Peyer's patch (tissue), 4 donors: ENCODE measurements around the gene ACP4. TPM values are rescaled to one million over a fixed set of nuclear protein-coding genes. Genes with fewer than 3 reads are reported as not detected.
"Not testable (repeated sequence)": the region's sequence is repeated elsewhere in the genome, so short reads cannot be mapped to it uniquely, and the experiment has no call there.

Source experiments
- DNase-seq, 3 donors: peaks; one replicate each; pipeline ENCODE4 v3.0.0-alpha.2; 2017 to 2019
- H3K27ac ChIP-seq, 4 donors: fragments of 200-600 bp; sonication (generic); one replicate each; pipeline ENCODE4 v1.5.1; 2016 to 2019
- H3K27me3 ChIP-seq, 2 donors: fragments of 200-600 bp; sonication (generic); one replicate each; pipeline ENCODE4 v1.5.1; 2019
- H3K36me3 ChIP-seq, 3 donors: fragments of 200-600 bp; sonication (generic); one replicate each; pipeline ENCODE4 v1.5.1; 2016 to 2019
- H3K4me1 ChIP-seq, 4 donors: fragments of 200-600 bp; sonication (generic); one replicate each; pipeline ENCODE4 v1.5.1; 2016 to 2019
- H3K4me3 ChIP-seq, 4 donors: fragments of 200-600 bp; sonication (generic); 1 replicate in 3 of 4; 2 replicates in 1 of 4; pipeline ENCODE4 v1.5.1; 2016 to 2019; ENCODE audit warnings: mild to moderate bottlenecking in 1 of 4
- H3K9me3 ChIP-seq, 4 donors: fragments of 200-600 bp; sonication (generic); one replicate each; pipeline ENCODE4 v1.5.1; 2016 to 2019; ENCODE audit warnings: mild to moderate bottlenecking in 1 of 4
- CTCF ChIP-seq, 6 experiments: fragments of 450-650 bp in 4 of 6; fragments of 200-600 bp in 2 of 6; sonication (generic) in 1 of 6; IDR thresholded peaks; one replicate each; pipeline ENCODE4 v1.5.1; 2017 to 2019; ENCODE audit warnings: antibody characterized with exemption in 6 of 6, mild to moderate bottlenecking in 3 of 6, moderate library complexity in 1 of 6
- POLR2A ChIP-seq, 2 donors: fragments of 450-650 bp; IDR thresholded peaks; one replicate each; pipeline ENCODE4 v1.5.1; 2017; ENCODE audit warnings: antibody characterized with exemption in 2 of 2, mild to moderate bottlenecking in 2 of 2, moderate library complexity in 2 of 2
- total RNA-seq, 4 donors: library from RNA; depleted of rRNA; stranded (reverse); fragments of >200 nt; gene quantifications; one replicate each; pipeline ENCODE4 v1.1.0, GENCODE V29; 2016

ACP4 gene
- total RNA-seq, 4 donors from 2014 or later: not detected

- no peak for DNase-seq
- Histone ChIP-seq H3K36me3 (no peaks in the 10 kb centered on the region), H3K9me3 (no peaks in the 10 kb centered on the region), H3K27me3 (no peaks in the 10 kb centered on the region), H3K27ac (no peak overlapping the region), H3K4me3 (no peak overlapping the region), H3K4me1 (no peaks in the 10 kb centered on the region)
- TF ChIP-seq POLR2A (IDR thresholded peaks at IDR 0.05): no peak
- no peak for TF ChIP-seq CTCF (IDR thresholded peaks at IDR 0.05)
Measured at GRCh38 chr19:50768277-50768676, 21.9 kb upstream of the ACP4 start.

DNA sequence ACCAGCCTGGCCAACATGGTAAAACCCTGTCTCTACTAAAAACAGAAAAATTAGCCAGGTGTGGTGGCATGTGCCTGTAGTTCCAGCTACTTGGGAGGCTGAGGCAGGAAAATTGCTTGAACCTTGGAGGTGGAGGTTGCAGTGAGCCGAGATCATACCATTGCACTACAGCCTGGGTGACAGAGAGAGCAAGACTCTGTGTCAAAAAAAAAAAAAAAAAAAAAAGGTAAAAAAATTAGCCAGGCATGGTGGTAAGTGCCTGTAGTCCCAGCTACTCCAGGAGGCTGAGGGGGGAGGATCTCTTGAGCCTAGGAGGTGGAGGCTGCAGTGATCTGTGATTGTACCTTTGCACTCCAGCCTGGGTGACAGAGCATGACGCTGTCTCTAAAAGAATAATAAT is 20.1 kb upstream of the ACP4 start, which contains the start of gene GPR32:
TSS of gene GPR32 (plus strand) at position 301 of the 400 bp plus-strand sequence. CDS start 137 bp downstream, outside the sequence.
- not testable (repeated sequence) for DNase-seq, H3K9me3 ChIP-seq, H3K4me3 ChIP-seq, H3K4me1 ChIP-seq, H3K36me3 ChIP-seq, H3K27me3 ChIP-seq, H3K27ac ChIP-seq

DNA sequence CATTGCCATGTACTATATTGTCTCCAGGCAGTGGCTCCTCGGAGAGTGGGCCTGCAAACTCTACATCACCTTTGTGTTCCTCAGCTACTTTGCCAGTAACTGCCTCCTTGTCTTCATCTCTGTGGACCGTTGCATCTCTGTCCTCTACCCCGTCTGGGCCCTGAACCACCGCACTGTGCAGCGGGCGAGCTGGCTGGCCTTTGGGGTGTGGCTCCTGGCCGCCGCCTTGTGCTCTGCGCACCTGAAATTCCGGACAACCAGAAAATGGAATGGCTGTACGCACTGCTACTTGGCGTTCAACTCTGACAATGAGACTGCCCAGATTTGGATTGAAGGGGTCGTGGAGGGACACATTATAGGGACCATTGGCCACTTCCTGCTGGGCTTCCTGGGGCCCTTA is 19.3 kb upstream of the ACP4 start:
- no peaks in the 10 kb centered on the region for H3K9me3 ChIP-seq
- H3K4me3 ChIP-seq: no peak overlapping the region
- no peak overlapping the region for H3K27ac ChIP-seq
- H3K4me1 ChIP-seq: no peaks in the 10 kb centered on the region
- H3K27me3 ChIP-seq: no peaks in the 10 kb centered on the region
- TF ChIP-seq POLR2A (IDR thresholded peaks at IDR 0.05): no peak
- TF ChIP-seq CTCF (IDR thresholded peaks at IDR 0.05): no peak
- DNase-seq: no peak
- H3K36me3 ChIP-seq: no peaks in the 10 kb centered on the region

DNA sequence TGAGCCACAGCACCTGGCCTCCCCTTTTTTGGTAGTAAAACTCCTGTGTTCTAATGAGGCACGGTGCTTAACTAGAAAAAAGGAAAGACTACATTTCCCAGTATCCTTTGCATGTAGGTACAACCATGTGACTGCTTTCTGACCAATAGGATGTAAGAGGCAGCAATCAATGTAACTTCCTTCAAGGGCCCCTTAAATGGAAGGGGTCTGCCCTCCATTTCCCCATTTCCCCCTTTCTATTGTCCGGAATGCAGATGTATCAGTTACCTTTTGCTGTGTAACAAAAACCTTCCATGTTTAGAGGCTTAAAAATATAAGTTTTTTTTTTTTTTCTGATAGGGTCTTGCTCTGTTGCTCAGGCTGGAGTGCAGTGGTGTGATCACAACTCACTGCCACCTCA is 17.7 kb upstream of the ACP4 start:
- H3K9me3 ChIP-seq: peaks cover 0 to 6% (median 0%) of the 10 kb centered on the region in 4 donors
- no peak for DNase-seq
- H3K27ac ChIP-seq: no peak overlapping the region
- no peaks in the 10 kb centered on the region for H3K36me3 ChIP-seq
- H3K27me3 ChIP-seq: peaks cover 0 to 2% of the 10 kb centered on the region in 2 donors
- TF ChIP-seq POLR2A (IDR thresholded peaks at IDR 0.05) (no peak), CTCF (IDR thresholded peaks at IDR 0.05) (no peak)
- no peaks in the 10 kb centered on the region for H3K4me1 ChIP-seq
- no peak overlapping the region for H3K4me3 ChIP-seq

DNA sequence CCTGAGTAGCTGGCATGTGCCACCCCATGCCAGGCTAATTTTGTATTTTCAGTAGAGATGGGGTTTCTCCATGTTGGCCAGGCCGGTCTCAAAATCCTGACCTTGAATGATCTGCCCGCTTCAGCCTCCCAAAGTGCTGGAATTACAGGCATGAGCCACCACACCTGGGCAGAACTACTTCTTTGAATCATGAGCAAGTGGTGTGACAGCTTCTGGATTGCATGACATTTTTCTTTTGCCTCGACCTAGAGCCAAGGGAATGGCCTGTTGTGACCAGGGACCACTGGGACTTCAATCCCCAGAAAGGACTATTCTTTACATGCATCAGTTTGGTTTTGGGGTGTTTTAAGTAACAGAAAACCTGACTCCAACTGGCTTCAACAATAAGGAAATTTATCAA is 17.3 kb upstream of the ACP4 start:
- not testable (repeated sequence) for DNase-seq, H3K27me3 ChIP-seq, H3K9me3 ChIP-seq, H3K4me3 ChIP-seq, H3K36me3 ChIP-seq, H3K4me1 ChIP-seq, H3K27ac ChIP-seq

DNA sequence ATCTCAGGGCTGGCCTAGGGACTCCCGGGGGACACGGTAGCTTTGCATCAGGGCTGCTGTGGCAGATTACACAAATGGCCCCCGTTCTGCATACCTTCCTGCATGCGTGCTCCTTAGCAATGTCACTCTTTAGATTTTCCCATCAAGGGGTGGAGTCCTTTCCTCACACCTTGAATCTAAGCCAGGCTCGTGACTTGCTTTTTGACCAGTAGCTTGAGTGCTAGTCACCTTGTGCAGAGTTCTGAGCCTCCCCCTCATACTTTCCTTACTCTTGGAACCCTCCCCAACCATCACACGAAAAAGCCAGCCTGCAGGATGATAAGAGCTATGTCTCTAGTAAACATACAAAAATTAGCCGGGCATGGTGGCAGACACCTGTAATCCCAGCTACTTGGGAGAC is 16.8 kb upstream of the ACP4 start:
- H3K36me3 ChIP-seq, H3K4me1 ChIP-seq, H3K27me3 ChIP-seq, DNase-seq, H3K4me3 ChIP-seq, H3K9me3 ChIP-seq, H3K27ac ChIP-seq: not testable (repeated sequence)

DNA sequence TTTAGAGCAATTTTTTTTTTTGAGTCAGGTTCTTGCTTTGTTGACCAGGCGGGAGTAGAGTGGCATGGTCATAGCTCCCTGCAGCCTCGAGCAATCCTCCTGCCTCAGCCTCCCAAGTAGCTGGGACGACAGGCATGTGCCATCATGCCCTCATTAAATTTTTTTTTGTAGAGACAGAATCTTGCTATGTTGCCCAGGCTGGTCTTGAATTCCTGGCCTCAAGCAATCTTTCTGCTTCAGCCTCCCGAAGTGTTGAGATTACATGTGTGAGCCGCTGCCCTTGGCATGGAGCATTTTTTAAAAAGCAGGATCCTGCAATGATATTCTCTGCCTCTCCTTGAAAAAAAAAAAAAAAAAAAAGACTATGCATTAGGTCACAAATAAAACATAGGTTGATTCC is 14.1 kb upstream of the ACP4 start:
- H3K4me3 ChIP-seq: no peak overlapping the region
- no peak for TF ChIP-seq CTCF (IDR thresholded peaks at IDR 0.05)
- no peak for TF ChIP-seq POLR2A (IDR thresholded peaks at IDR 0.05)
- H3K9me3 ChIP-seq: peaks cover 0 to 6% (median 0%) of the 10 kb centered on the region in 4 donors
- H3K27ac ChIP-seq: no peak overlapping the region
- H3K4me1 ChIP-seq: no peaks in the 10 kb centered on the region
- DNase-seq: no peak
- H3K27me3 ChIP-seq: peaks cover 0 to 14% of the 10 kb centered on the region in 2 donors
- H3K36me3 ChIP-seq: no peaks in the 10 kb centered on the region
